T-helper 2 cell (primary cell): ENCODE measurements around the gene SETDB2.

Experiments
- DNase-seq, 5 experiments: peaks; one replicate each; pipeline versions ENCODE4 v3.0.0 to v3.0.0-alpha.2; 2012 to 2022
- total RNA-seq, 2 donors: gene quantifications; one replicate each; lab custom pipeline; 2026; lab: John Stamatoyannopoulos, UW

SETDB2 gene
- total RNA-seq = 32.7 to 84.0 reads per million in 2 donors

- peak; percentile 95 to 100 (median 99) for DNase-seq
Measured at GRCh38 chr13:49443704-49444523, at the start of gene SETDB2, which contains the start of gene CAB39L. Gene SETDB2 (plus strand): TSS chr13:49444274. CDS start chr13:49451894, 7,620 bp downstream. Gene CAB39L (minus strand): TSS chr13:49444064. CDS start chr13:49382910, 61,154 bp downstream.

GRCh38 chr13:49395451-49395865, 48.6 kb upstream of the SETDB2 start:
- DNase-seq = no peak

DNA sequence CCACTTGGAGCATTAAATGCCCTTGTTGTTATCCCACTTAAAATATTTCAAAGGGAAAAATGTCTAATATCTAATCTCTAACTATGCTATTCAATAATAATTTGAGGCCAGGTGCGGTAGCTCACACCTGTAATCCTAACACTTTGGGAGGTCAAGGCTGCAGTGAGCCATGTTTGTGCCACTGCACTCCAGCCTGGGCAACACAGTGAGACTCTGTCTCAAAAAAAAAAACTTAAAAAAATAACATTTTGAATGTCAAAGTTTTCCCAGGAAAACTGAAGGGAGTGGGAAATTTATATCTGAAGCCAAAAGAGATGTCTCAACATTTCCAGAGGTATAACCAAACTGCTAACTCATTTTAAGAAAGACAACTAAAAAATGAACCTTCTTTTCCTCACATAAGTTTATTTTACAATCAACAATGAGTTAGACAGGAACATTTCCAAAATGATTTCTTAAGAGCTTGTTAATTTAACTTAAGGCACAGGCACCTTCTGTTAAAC, 48.1 kb upstream of the SETDB2 start:
- DNase-seq = no peak

GRCh38 chr13:49399801-49400472, 44.1 kb upstream of the SETDB2 start:
- no peak for DNase-seq

- no peak for DNase-seq
Measured at GRCh38 chr13:49400755-49401659, 43.1 kb upstream of the SETDB2 start.

- DNase-seq = no peak
Measured at GRCh38 chr13:49403996-49404702, 39.9 kb upstream of the SETDB2 start.

DNA sequence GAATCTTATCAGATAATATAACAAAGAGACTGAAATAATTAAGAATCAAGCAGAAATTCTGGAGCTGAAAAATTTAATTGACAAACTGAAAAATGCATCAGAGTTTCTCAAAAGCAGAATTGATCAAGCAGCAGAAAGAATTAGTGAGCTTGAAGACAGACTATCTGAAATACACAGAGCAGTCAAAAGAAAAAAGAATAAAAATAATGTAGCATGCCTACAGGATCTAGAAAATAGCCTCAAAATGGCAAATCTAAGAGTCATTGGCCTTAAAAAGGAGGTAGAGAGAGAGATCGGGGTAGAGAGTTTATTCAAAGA, 39.4 kb upstream of the SETDB2 start:
- no peak for DNase-seq

DNA sequence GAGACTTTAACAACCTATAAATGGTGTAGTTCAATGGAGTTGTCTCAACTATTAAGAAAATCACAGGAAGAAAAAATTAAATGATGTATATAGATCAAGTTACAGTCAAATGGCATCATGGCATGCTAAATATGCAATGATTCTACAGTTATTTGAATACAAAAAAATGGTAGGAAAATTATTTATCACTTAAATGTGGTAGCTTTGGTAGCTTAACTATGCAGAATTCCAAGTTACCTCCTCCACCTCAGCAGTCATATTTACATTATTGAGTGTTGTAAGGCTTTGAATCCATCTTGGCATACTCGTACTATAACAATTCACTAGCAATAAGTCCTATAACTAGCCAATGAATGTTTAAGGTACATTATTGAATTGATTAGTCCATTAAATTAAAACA, 37.0 kb upstream of the SETDB2 start:
- DNase-seq = no peak

GRCh38 chr13:49407936-49408335, 36.1 kb upstream of the SETDB2 start:
- no peak for DNase-seq

GRCh38 chr13:49409008-49409407, 35.1 kb upstream of the SETDB2 start:
- no peak for DNase-seq

- no peak for DNase-seq
Measured at GRCh38 chr13:49410006-49410405, 34.1 kb upstream of the SETDB2 start.

DNA sequence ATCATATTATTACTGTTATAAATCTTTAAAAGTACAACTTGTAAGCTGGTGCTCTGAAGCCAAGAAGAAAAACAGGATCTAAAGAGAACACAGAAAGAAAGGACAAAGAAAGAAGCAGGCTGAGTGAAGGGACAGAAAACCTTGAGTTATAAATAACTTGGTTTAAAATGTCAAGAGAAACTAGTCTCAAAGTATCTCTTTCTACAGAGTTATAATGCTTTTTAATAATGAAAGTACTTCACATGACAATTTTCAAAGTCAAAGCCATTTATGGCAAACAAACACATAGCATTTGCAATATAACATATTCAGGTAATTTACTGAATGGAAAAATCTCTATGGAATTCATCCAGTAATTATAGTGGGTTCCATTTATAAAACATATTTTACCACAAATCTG, 33.6 kb upstream of the SETDB2 start:
- no peak for DNase-seq

- no peak for DNase-seq
Measured at GRCh38 chr13:49411353-49411752, 32.7 kb upstream of the SETDB2 start.

- DNase-seq = no peak
Measured at GRCh38 chr13:49412749-49413148, 31.3 kb upstream of the SETDB2 start.

DNA sequence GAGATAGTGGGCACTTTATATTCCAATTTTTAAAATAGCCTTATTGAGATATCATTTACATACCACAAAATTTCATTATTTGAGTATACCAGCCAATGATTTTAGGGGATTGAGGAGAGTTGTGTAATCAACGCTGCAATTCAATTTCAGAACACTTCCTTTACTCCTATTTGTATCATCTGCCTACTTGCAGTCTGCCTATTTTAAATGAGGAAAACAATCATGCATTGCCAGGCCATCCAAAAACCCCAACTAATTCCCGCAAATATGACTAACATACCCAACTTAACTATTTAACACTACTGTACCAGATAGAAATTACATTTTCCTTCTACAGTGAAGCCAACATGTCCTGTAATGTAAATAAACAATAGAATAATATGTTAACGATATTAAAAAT, 26.9 kb upstream of the SETDB2 start:
- no peak for DNase-seq

GRCh38 chr13:49418206-49418605, 25.9 kb upstream of the SETDB2 start:
- DNase-seq = no peak

GRCh38 chr13:49419276-49419675, 24.8 kb upstream of the SETDB2 start:
- no peak for DNase-seq

DNA sequence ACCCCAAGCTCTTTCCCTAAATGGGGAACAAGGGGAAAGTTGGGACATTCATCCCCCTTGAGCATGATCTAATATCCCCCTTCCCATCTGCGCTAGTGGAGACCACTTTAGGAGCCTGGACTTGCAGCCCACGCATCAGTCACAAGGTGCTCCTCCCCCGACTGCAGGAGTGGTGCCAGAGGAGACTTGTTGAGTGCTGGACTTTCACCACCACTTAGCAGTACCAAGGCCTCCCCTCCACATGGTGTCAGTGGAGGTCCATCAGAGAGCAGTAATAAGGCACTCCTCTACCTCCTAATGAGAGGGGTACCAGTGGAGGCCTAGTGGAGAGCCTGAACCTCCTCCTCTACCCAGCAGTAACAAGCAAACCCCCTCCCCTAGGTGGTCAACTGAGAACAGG, 22.7 kb upstream of the SETDB2 start:
- DNase-seq = peak in 1 of 5 experiments; percentile 58

DNA sequence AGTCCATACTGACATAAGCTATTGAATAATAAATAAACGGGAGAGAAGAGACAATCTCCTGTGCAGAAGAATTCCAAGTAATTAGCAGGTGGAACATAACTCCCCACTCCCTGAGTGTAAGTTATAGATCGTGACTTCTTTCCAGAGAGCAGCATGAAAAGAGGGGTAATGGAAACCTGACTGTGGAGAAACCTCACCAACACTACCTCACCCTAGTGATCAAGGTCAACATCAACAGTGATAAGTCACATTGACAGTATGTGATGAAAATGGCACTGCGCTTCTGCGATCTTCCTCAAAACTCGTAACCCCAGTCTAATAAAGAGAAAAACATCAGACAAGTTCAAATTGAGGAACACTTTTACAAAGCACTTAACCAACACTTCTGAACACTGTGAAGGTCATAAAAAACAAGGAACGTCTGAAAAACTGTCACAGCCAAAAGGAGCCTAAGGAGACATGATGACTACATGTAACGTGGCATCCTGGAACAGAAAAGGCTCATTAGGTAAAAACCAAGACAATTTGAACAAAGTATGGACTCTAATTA, 20.0 kb upstream of the SETDB2 start:
- no peak for DNase-seq

GRCh38 chr13:49428041-49428763, 15.9 kb upstream of the SETDB2 start:
- DNase-seq = no peak

GRCh38 chr13:49429121-49429520, 15.0 kb upstream of the SETDB2 start:
- no peak for DNase-seq
